DOHH2 (cell line): ENCODE data around the gene FGF7.

Experiments
- H3F3A ChIP-seq: fragments of 200-600 bp; sonication (generic), shearing (Covaris generic); 2 replicates; pipeline ENCODE4 v1.6.0; 2016; ENCODE audit warnings: antibody characterized with exemption, mild to moderate bottlenecking; ENCODE audit not compliant: control insufficient read depth, insufficient read depth
- H3K27ac ChIP-seq: fragments of 200-600 bp; sonication (generic); 2 replicates; pipeline ENCODE4 v1.5.1; 2014; ENCODE audit warnings: low read depth, mild to moderate bottlenecking, low read length, moderate library complexity
- H3K27me3 ChIP-seq: fragments of 200-600 bp; sonication (generic); 2 replicates; pipeline ENCODE4 v1.6.1; 2014; ENCODE audit warnings: mild to moderate bottlenecking, low read length, mixed read lengths; ENCODE audit not compliant: control insufficient read depth
- H3K36me3 ChIP-seq: fragments of 200-600 bp; sonication (generic); 2 replicates; pipeline ENCODE4 v1.6.1; 2014; ENCODE audit warnings: mild to moderate bottlenecking, low read length, moderate library complexity, mixed read lengths; ENCODE audit not compliant: control insufficient read depth
- H3K4me1 ChIP-seq: fragments of 200-600 bp; sonication (generic); 2 replicates; pipeline ENCODE4 v1.6.1; 2014; ENCODE audit warnings: mild to moderate bottlenecking, low read length, mixed read lengths; ENCODE audit not compliant: control insufficient read depth
- H3K4me2 ChIP-seq: fragments of 200-600 bp; sonication (generic); 2 replicates; pipeline ENCODE4 v1.6.0; 2014; ENCODE audit warnings: mild to moderate bottlenecking, low read length, moderate library complexity
- H3K4me3 ChIP-seq: fragments of 200-600 bp; sonication (generic); 2 replicates; pipeline ENCODE4 v1.5.1; 2014; ENCODE audit warnings: mild to moderate bottlenecking, low read length, mixed read lengths
- H3K79me2 ChIP-seq: fragments of 200-600 bp; sonication (generic); 2 replicates; pipeline ENCODE4 v1.6.1; 2014; ENCODE audit warnings: mild to moderate bottlenecking, low read length, mixed read lengths; ENCODE audit not compliant: control insufficient read depth
- H3K9me2 ChIP-seq: fragments of 200-600 bp; sonication (generic); replicated peaks from 2 replicates; pipeline ENCODE4 v1.6.1; 2014; ENCODE audit warnings: mild to moderate bottlenecking, low read length, mixed read lengths; ENCODE audit not compliant: control insufficient read depth
- H3K9me3 ChIP-seq: fragments of 200-600 bp; sonication (generic); 2 replicates; pipeline ENCODE4 v1.6.1; 2014; ENCODE audit warnings: antibody characterized with exemption, low read length, mixed read lengths; ENCODE audit not compliant: control insufficient read depth, insufficient read depth
- H4K20me1 ChIP-seq: fragments of 200-600 bp; sonication (generic); 2 replicates; pipeline ENCODE4 v1.6.0; 2014; ENCODE audit warnings: low read depth, mild to moderate bottlenecking, antibody characterized with exemption, low read length, moderate library complexity; ENCODE audit not compliant: control insufficient read depth, insufficient read depth
- CTCF ChIP-seq: fragments of 200-600 bp; sonication (generic); IDR thresholded peaks from one replicate; pipeline ENCODE4 v1.5.1; 2014; ENCODE audit warnings: antibody characterized with exemption, mild to moderate bottlenecking, low read depth, low read length; ENCODE audit not compliant: poor library complexity, severe bottlenecking
- EZH2phosphoT487 ChIP-seq: fragments of 200-600 bp; sonication (generic); IDR thresholded peaks from 2 replicates; pipeline ENCODE4 v1.6.1; 2017; ENCODE audit warnings: borderline replicate concordance, mild to moderate bottlenecking, antibody characterized with exemption, low read length, moderate library complexity, mixed read lengths

FGF7 gene

GRCh38 chr15:49423021-49423420 is at the start of gene FGF7:
TSS of gene FGF7 (plus strand) at chr15:49423242. CDS start at chr15:49424298, 1,056 bp downstream.
- H3K9me2 ChIP-seq, result no peaks in the 10 kb centered on the region
- H3K27ac ChIP-seq, result no peak within 1 kb of the TSS
- H3K4me2 ChIP-seq, result peak within 1 kb of the TSS; percentile 37
- no peaks in the 10 kb centered on the region for H3K9me3 ChIP-seq
- no peaks in the 10 kb centered on the region for H3F3A ChIP-seq
- no peaks in the 10 kb centered on the region for H3K79me2 ChIP-seq
- no peaks in the 10 kb centered on the region for H4K20me1 ChIP-seq
- TF ChIP-seq CTCF (no peak), EZH2phosphoT487 (no peak)
- H3K36me3 ChIP-seq, result no peaks in the 10 kb centered on the region
- H3K27me3 ChIP-seq, result no peaks in the 10 kb centered on the region; the same call in 1 of the 2 replicates
- H3K4me1 ChIP-seq, result 0 out of 2 replicates have a peak, but pooled peaks cover 3% of the 10 kb centered on the region
- H3K4me3 ChIP-seq, result peak within 1 kb of the TSS; percentile 11; the same call in 1 of the 2 replicates

- Histone ChIP-seq H3K4me1 (peaks cover 17% of the 10 kb centered on the region), H3K36me3 (no peaks in the 10 kb centered on the region), H3K4me2 (no peak overlapping the region), H3K79me2 (no peaks in the 10 kb centered on the region), H4K20me1 (no peaks in the 10 kb centered on the region), H3K27ac (no peak overlapping the region), H3K27me3 (no peaks in the 10 kb centered on the region), H3F3A (no peaks in the 10 kb centered on the region), H3K9me3 (no peaks in the 10 kb centered on the region), H3K9me2 (no peaks in the 10 kb centered on the region), H3K4me3 (no peak overlapping the region)
- TF ChIP-seq EZH2phosphoT487 (no peak), CTCF (no peak)
Measured at GRCh38 chr15:49379996-49380395, 43.0 kb upstream of the FGF7 start.

- Histone ChIP-seq H3K4me3 (no peak overlapping the region), H3K9me2 (no peaks in the 10 kb centered on the region), H3K27ac (no peak overlapping the region), H3F3A (no peaks in the 10 kb centered on the region), H3K27me3 (no peaks in the 10 kb centered on the region), H4K20me1 (no peaks in the 10 kb centered on the region), H3K4me2 (no peak overlapping the region), H3K4me1 (peaks cover 17% of the 10 kb centered on the region), H3K36me3 (no peaks in the 10 kb centered on the region), H3K79me2 (no peaks in the 10 kb centered on the region), H3K9me3 (no peaks in the 10 kb centered on the region)
- TF ChIP-seq CTCF (no peak), EZH2phosphoT487 (no peak)
Measured at GRCh38 chr15:49380912-49381311, 42.1 kb upstream of the FGF7 start.
